ENCODE data around the gene SASH3. TPM values are rescaled to one million over a fixed set of nuclear protein-coding genes. Genes with fewer than 3 reads are reported as not detected.

The SASH3 gene
- total RNA-seq, 1 donor from 2014 or later, result not detected

GRCh38 chrX:129798456-129798855 lies 18.7 kb downstream of the SASH3 start:
- Histone ChIP-seq H3K4me3 (ENCODE audit: low read depth, low read length) (no peak overlapping the region), H3K36me3 (ENCODE audit: control insufficient read depth, insufficient read depth, low read length) (no peaks in the 10 kb centered on the region), H3K27me3 (ENCODE audit: control insufficient read depth, insufficient read depth, low read length) (no peaks in the 10 kb centered on the region)
- TF ChIP-seq, protein P1, sequence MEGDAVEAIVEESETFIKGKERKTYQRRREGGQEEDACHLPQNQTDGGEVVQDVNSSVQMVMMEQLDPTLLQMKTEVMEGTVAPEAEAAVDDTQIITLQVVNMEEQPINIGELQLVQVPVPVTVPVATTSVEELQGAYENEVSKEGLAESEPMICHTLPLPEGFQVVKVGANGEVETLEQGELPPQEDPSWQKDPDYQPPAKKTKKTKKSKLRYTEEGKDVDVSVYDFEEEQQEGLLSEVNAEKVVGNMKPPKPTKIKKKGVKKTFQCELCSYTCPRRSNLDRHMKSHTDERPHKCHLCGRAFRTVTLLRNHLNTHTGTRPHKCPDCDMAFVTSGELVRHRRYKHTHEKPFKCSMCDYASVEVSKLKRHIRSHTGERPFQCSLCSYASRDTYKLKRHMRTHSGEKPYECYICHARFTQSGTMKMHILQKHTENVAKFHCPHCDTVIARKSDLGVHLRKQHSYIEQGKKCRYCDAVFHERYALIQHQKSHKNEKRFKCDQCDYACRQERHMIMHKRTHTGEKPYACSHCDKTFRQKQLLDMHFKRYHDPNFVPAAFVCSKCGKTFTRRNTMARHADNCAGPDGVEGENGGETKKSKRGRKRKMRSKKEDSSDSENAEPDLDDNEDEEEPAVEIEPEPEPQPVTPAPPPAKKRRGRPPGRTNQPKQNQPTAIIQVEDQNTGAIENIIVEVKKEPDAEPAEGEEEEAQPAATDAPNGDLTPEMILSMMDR (IDR thresholded peaks at IDR 0.05; ENCODE audit: insufficient read depth, low read length, severe bottlenecking), result no peak
- FAIRE-seq, result no peak
- DNase-seq (ENCODE audit: low read depth), result no peak

GRCh38 chrX:129798888-129799287 lies 19.1 kb downstream of the SASH3 start:
- DNase-seq (ENCODE audit: low read depth) (peak; percentile 10), FAIRE-seq (no peak)

DNA sequence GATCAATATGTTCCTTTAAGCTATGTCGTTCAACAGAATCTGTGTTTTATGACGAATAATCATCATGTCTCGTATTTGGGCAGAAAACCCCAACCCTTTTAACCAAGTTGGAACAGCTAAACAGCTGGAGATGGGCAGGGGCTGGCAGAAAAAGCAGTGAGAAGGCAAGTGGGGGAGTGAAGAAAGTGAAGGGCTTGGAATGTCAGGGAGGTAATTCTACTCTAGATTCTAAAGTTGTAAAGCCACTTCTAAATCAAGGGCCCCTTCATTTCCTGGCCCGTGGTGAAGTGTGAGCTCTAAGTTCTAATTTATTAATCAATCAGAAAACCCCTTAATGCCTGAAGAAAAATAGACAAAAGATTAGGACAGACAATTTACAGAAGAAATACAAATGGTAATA lies 20.4 kb downstream of the SASH3 start:
- H3K27me3 ChIP-seq (ENCODE audit: control insufficient read depth, insufficient read depth, low read length), result no peaks in the 10 kb centered on the region
- no peaks in the 10 kb centered on the region for H3K36me3 ChIP-seq (ENCODE audit: control insufficient read depth, insufficient read depth, low read length)
- FAIRE-seq, result no peak
- TF ChIP-seq, protein P1 (IDR thresholded peaks at IDR 0.05; ENCODE audit: insufficient read depth, low read length, severe bottlenecking), result no peak
- no peak for DNase-seq (ENCODE audit: low read depth)
- H3K4me3 ChIP-seq (ENCODE audit: low read depth, low read length), result no peak overlapping the region

More at GRCh38 chrX:129798888-129799287, 19.1 kb downstream of the SASH3 start:
- H3K4me3 ChIP-seq (ENCODE audit: low read depth, low read length), result no peak overlapping the region
- H3K36me3 ChIP-seq (ENCODE audit: control insufficient read depth, insufficient read depth, low read length), result no peaks in the 10 kb centered on the region
- TF ChIP-seq, protein P1 (IDR thresholded peaks at IDR 0.05; ENCODE audit: insufficient read depth, low read length, severe bottlenecking), result no peak
- H3K27me3 ChIP-seq (ENCODE audit: control insufficient read depth, insufficient read depth, low read length), result no peaks in the 10 kb centered on the region

DNA sequence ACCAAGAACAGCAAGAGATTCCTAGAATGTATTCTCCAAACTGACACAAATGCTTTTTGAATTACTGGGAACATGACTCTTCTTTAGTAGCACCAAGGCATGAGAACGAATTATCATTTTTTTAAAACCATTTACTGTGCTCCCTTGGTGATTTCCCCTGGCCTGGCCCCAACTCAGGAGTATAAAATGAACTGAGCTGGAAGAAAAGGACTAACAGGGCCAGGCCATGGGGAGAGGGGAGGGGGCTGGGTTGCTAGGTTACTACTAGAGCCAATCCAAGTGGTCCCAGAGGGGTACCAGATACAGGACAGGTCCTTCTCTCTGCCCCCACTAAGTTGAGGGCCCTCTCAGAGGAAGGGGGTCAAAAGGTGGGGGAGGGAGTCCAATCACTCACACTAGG lies 23.1 kb downstream of the SASH3 start:
- peaks cover 1% of the 10 kb centered on the region for H3K36me3 ChIP-seq (ENCODE audit: control insufficient read depth, insufficient read depth, low read length)
- TF ChIP-seq, protein P1 (IDR thresholded peaks at IDR 0.05; ENCODE audit: insufficient read depth, low read length, severe bottlenecking), result no peak
- no peaks in the 10 kb centered on the region for H3K27me3 ChIP-seq (ENCODE audit: control insufficient read depth, insufficient read depth, low read length)
- DNase-seq (ENCODE audit: low read depth) (no peak), FAIRE-seq (no peak)
- H3K4me3 ChIP-seq (ENCODE audit: low read depth, low read length), result no peak overlapping the region

GRCh38 chrX:129804806-129805205 lies 25.1 kb downstream of the SASH3 start:
- Histone ChIP-seq H3K4me3 (ENCODE audit: low read depth, low read length) (no peak overlapping the region), H3K36me3 (ENCODE audit: control insufficient read depth, insufficient read depth, low read length) (peaks cover 1% of the 10 kb centered on the region), H3K27me3 (ENCODE audit: control insufficient read depth, insufficient read depth, low read length) (no peaks in the 10 kb centered on the region)
- FAIRE-seq (no peak), DNase-seq (ENCODE audit: low read depth) (no peak)
- TF ChIP-seq, protein P1 (IDR thresholded peaks at IDR 0.05; ENCODE audit: insufficient read depth, low read length, severe bottlenecking), result no peak

- Histone ChIP-seq H3K36me3 (ENCODE audit: control insufficient read depth, insufficient read depth, low read length) (peaks cover 1% of the 10 kb centered on the region), H3K4me3 (ENCODE audit: low read depth, low read length) (no peak overlapping the region), H3K27me3 (ENCODE audit: control insufficient read depth, insufficient read depth, low read length) (no peaks in the 10 kb centered on the region)
- no peak for FAIRE-seq
- DNase-seq (ENCODE audit: low read depth), result no peak
- TF ChIP-seq, protein P1 (IDR thresholded peaks at IDR 0.05; ENCODE audit: insufficient read depth, low read length, severe bottlenecking), result no peak
Measured at GRCh38 chrX:129808158-129808828, 28.5 kb downstream of the SASH3 start.
